Neural crest cell (in vitro differentiated cells): ENCODE results near the gene HMGXB4. TPM values are rescaled to one million over a fixed set of nuclear protein-coding genes. Genes with fewer than 3 reads are reported as not detected.
A peak's percentile ranks its signal among the peaks of the same experiment; 100 is the strongest.

Experiments
- DNase-seq: peaks from one replicate; pipeline ENCODE4 v3.0.0; 2021; ENCODE audit warnings: low read depth, mixed read lengths, low spot score
- H3K27ac Mint-ChIP-seq: one replicate; pipeline ENCODE4 v1.8.0; 2021; ENCODE audit warnings: mild to moderate bottlenecking, mixed read lengths; ENCODE audit not compliant: unreplicated experiment
- H3K27me3 Mint-ChIP-seq: 2 replicates; pipeline ENCODE4 v1.8.0; 2021; ENCODE audit warnings: low read depth, mild to moderate bottlenecking, mixed read lengths
- H3K36me3 Mint-ChIP-seq: 2 replicates; pipeline ENCODE4 v1.8.0; 2021; ENCODE audit warnings: low read depth, mild to moderate bottlenecking, mixed read lengths
- H3K4me1 Mint-ChIP-seq: 2 replicates; pipeline ENCODE4 v1.8.0; 2021; ENCODE audit warnings: mixed read lengths
- H3K4me3 Mint-ChIP-seq: one replicate; pipeline ENCODE4 v1.8.0; 2021; ENCODE audit warnings: mild to moderate bottlenecking, mixed read lengths
- H3K9me3 Mint-ChIP-seq: 2 replicates; pipeline ENCODE4 v1.8.0; 2021; ENCODE audit warnings: mixed read lengths
- CTCF ChIP-seq: fragments of 200-600 bp; sonication (generic); conservative IDR thresholded peaks from 2 replicates; pipeline ENCODE4 v1.5.0; 2021; ENCODE audit warnings: antibody characterized with exemption, mild to moderate bottlenecking
- total RNA-seq: library from RNA; stranded (reverse); gene quantifications from 2 replicates; pipeline ENCODE4 v1.2.1, GENCODE V29; 2021

The HMGXB4 gene
- total RNA-seq, 1 donor from 2014 or later = 44.7 TPM

- H3K4me1 Mint-ChIP-seq = peaks cover 11% of the 10 kb centered on the region
- H3K27me3 Mint-ChIP-seq = no peaks in the 10 kb centered on the region
- H3K27ac Mint-ChIP-seq = no peak overlapping the region
- no peak for TF ChIP-seq CTCF
- DNase-seq = no peak
- H3K9me3 Mint-ChIP-seq = no peaks in the 10 kb centered on the region
- no peaks in the 10 kb centered on the region for H3K36me3 Mint-ChIP-seq
- no peak overlapping the region for H3K4me3 Mint-ChIP-seq
Observed at GRCh38 chr22:35315855-35316745, 58.8 kb downstream of the HMGXB4 start.

- Mint-ChIP-seq H3K4me3 (no peak overlapping the region), H3K4me1 (peaks cover 8% of the 10 kb centered on the region), H3K27me3 (no peaks in the 10 kb centered on the region), H3K27ac (no peak overlapping the region), H3K36me3 (no peaks in the 10 kb centered on the region), H3K9me3 (no peaks in the 10 kb centered on the region)
- TF ChIP-seq CTCF = no peak
- DNase-seq = no peak
Observed at GRCh38 chr22:35316751-35317150, 59.5 kb downstream of the HMGXB4 start.

- peaks cover 5% of the 10 kb centered on the region for H3K4me1 Mint-ChIP-seq
Observed at GRCh38 chr22:35317680-35318290, 60.5 kb downstream of the HMGXB4 start.

GRCh38 chr22:35318346-35319215 lies 61.3 kb downstream of the HMGXB4 start:
- DNase-seq = no peak
- no peaks in the 10 kb centered on the region for H3K36me3 Mint-ChIP-seq
- no peaks in the 10 kb centered on the region for H3K27me3 Mint-ChIP-seq
- H3K9me3 Mint-ChIP-seq = no peaks in the 10 kb centered on the region
- no peak for TF ChIP-seq CTCF
- H3K4me3 Mint-ChIP-seq = no peak overlapping the region
- H3K27ac Mint-ChIP-seq = no peak overlapping the region
- no peaks in the 10 kb centered on the region for H3K4me1 Mint-ChIP-seq

More at GRCh38 chr22:35317680-35318290, 60.5 kb downstream of the HMGXB4 start:
- no peak overlapping the region for H3K4me3 Mint-ChIP-seq
- no peaks in the 10 kb centered on the region for H3K27me3 Mint-ChIP-seq
- no peaks in the 10 kb centered on the region for H3K36me3 Mint-ChIP-seq
- no peak for DNase-seq
- peak overlapping the region; percentile 71 for H3K27ac Mint-ChIP-seq
- H3K9me3 Mint-ChIP-seq = no peaks in the 10 kb centered on the region
- no peak for TF ChIP-seq CTCF

GRCh38 chr22:35319244-35319985 lies 62.1 kb downstream of the HMGXB4 start:
- TF ChIP-seq CTCF = no peak
- Mint-ChIP-seq H3K27ac (no peak overlapping the region), H3K36me3 (no peaks in the 10 kb centered on the region), H3K4me1 (no peaks in the 10 kb centered on the region), H3K27me3 (no peaks in the 10 kb centered on the region), H3K9me3 (no peaks in the 10 kb centered on the region), H3K4me3 (no peak overlapping the region)
- no peak for DNase-seq
